ENCODE results near the gene MIB1.

The MIB1 gene

GRCh38 chr18:21820811-21821143 is 80.2 kb downstream of the MIB1 start:
- DNase-seq, result no peak

DNA sequence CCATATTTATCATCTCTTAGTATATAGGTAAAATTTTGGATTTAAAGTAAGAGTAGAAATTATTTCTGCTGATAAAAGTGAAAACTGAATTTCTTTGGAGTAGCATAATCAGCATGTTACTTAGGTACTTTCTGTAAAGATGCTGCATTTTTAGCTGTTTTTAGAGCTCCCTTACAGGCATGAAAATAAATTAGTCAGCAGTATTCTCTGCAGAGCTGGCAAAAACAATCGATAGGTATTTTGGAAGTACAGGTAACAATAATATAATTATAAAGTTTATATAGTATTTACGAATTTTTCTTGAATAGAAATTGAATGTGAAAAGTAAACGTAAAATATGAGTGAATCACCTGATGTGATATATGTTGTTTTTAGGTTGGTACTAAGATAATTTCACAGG is 83.3 kb downstream of the MIB1 start:
- no peak for DNase-seq

- no peak for DNase-seq
Measured at GRCh38 chr18:21826196-21826595, 85.6 kb downstream of the MIB1 start.

DNA sequence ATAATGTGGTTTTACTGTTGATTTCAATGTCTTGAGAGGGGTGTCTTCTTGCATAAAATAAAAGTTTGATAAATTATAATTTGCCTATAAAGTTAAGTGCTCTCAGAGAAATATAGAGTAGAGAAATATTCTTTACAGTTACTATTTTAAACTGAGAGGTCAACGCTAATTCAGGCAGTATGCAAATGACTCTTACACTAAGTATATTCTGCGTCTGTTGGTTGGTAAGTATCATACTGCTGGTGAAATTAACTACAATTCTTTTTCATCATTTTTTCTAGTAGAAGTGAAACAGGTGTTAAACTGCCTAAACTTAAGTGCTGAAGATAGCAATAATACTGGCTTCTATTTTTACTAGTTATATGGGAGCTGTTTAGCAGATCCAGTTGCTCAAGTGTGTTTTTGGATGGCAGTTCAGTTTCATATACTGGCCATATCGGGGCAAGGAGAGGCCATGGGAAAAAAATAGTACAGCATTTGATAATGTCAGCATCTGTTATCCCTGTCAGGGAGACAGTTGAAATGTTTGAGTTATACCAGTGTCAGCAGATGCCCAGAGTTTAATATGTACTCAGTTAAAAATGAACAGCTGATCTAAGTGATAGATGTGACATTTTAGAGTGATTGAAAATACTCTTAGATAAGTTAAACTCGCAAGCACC is 86.2 kb downstream of the MIB1 start:
- DNase-seq, result no peak

- DNase-seq, result no peak
Measured at GRCh38 chr18:21830532-21830931, 89.9 kb downstream of the MIB1 start.

DNA sequence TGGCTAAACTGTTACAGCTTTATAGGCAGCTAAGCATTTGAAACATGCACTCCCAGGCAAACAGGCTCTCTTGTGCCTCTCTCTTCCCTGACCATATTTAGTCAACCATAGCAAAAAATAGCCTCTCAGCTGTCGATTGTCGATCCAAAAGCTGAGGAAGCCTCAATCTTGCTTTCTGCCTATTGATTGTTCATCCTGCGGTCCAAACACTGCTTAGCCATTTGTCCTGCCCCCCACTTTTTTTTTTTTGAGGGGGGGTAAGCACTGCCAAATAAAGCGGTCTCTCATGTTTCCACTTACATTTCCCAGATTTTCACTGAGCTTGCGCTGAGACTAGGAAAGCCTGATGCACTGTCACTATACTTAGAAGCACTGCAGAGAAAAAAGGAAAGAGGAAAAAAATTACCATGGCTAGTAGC is 90.8 kb downstream of the MIB1 start:
- DNase-seq, result no peak

DNA sequence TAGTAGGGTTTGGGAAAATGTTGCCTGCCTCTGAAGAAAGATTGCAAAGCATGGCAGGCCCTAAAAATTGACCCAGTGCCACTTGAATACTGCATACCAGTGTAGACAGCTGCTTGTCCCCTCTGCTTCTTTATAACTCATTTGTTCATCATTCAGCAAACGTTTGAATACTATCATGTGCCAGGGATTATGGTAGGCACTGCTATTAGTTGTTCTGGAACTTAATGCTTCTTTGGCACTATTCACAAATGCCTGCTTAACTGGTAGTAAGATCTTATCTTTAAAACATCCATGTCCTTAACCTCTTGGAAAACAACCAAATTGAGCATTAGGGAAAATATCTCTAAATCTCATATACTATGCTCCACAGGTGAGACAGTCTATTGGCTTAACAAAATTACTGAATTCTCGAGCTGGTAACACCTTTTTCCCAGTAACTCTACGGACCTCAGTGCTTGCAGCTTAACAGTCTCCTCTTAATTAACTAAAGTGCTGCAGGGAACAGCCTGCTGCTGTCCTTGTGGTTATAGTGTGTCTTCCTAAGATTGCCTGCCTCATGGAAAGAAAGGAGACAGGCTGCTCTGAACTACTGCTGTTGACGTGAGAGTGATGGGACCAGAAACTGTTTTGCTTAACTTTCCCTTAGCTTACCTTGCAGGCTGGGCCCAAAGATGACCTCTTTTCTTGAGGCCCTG is 93.2 kb downstream of the MIB1 start:
- no peak for DNase-seq

DNA sequence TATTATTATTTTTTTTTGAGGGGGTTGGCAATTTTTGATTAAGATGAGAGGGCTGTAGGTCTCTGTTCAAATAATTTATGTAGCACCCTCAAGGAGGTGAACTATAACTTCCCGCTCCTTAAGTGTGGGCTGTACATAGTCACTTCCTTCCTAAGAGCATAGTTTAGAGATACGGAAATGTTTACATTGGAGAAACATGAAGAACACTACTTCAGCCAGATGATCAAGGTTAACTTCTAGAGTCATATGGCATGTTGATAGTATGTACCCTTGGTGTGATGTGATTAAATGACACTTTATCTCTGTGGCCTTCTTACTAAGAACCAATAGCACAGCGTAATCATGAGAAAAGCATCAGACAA is 93.7 kb downstream of the MIB1 start:
- DNase-seq, result no peak

- DNase-seq, result no peak
Measured at GRCh38 chr18:21841570-21841969, 101.0 kb downstream of the MIB1 start.

DNA sequence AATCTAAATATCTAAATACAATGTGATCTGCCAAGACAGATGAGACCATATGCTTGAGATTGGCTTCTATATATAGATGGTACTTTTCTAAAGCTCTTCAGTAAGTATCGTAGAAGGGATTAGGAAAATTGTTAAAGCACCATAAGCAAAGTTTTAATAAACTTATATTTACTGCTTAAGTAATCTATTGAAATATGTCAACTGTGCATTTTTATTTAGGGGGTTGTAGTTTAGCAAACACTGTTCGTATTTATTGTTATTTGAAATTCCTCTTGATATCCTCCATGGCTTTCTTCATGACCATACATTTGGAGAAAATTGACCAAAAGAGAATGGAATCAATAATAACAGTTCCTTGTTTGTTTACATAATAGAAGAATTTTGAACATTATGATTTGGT is 102.7 kb downstream of the MIB1 start:
- no peak for DNase-seq

DNA sequence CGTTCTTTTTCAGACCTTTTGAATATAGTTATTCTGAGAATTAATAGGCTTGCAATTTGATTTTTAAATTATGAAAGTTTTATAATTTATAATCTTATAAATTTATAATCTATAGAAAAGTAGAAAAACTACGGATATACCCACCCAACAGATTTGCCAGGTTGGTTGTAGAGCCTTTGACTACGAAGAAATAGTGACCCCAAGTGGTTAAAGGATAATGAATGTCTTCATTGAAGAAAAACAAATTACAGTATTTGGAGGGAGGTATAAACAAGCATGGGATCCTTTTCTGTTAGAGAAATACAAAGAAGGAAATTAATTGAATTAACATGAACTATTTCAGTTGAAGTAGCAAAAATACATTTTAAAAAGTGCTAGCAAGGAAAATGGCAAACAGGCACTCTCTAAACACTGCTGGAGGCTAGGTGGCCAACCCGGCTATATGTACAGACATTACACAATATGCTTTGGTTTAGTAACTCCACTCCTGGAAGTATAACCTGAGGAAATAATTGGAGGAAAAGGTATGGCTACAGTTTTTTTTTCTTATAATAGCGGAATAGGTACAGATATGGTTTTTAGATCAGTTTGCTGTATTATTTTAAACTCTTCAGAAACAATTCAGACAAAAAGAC is 110.9 kb downstream of the MIB1 start:
- DNase-seq, result no peak

GRCh38 chr18:21853016-21853415 is 112.4 kb downstream of the MIB1 start:
- DNase-seq, result no peak

DNA sequence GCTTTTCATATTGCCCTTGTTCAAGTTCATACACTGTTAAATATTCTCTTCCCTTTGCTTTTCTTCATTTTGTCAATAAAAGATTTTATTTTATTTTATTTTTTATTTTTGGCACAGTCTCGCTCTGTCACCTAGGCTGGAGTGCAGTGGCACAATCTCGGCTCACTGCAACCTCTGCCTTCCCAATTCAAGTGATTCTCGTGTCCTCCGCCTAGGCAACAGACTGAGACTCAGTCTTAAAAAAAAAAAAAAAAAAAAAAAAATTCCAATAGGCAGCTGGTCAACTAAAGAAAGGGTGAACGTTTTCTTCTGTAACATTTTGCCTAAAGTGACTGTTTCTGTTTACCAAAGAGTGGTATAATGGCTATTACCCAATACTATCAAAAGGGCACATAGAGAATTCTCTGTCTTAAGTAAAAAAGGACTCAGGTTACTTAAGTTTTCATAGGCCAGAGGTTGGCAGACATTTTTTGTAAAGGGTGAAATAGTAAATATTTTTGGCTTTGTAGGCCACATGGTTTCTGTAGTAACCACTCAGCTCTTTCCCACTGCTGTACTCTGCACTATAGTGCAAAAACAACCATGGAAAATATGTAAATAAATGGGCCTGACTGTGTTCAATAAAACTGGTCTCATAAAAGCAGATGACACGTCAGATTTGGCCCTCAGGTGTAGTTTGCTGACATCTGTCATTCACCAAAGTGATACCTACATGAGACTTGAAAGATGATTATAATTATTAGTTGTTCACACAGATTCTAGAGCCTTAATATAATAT is 113.4 kb downstream of the MIB1 start:
- no peak for DNase-seq

DNA sequence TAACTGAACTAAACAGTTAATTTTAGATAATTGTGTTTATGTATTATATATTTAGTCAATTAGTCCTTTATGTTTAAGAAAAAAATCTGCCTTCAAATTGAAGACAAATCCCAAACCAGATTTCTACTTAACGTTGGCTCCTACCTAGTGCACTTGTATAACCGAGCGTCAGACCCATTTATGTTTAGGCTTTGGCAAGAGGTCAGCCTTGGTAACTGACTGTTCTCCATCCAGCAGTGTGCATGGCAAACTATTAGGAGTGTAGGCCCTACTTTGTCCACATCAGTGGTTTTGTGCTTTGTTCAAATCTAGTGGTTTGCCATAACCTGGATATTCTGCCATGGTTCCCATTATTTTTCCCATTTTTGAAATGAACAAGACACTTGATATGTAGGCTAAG is 114.8 kb downstream of the MIB1 start:
- DNase-seq, result no peak

GRCh38 chr18:21857871-21858270 is 117.3 kb downstream of the MIB1 start:
- no peak for DNase-seq

GRCh38 chr18:21858544-21858943 is 118.0 kb downstream of the MIB1 start:
- no peak for DNase-seq

DNA sequence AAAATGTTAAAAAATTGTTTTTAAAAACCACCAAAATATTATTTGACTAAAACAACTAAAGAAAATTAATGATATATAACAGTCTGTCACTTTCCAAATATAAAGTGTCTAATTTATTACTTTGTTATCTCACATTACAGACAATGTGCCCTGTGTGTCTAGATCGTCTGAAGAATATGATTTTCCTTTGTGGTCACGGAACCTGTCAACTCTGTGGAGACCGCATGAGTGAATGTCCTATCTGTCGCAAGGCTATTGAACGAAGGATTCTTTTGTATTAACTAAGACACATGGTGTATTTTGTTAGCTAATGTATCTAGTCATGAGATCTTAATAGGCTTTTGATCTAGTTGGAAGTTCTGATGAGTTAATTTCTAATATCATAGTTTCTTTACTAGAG is 123.8 kb downstream of the MIB1 start:
- DNase-seq, result no peak

GRCh38 chr18:21865043-21865442 is 124.5 kb downstream of the MIB1 start:
- DNase-seq, result no peak

- no peak for DNase-seq
Measured at GRCh38 chr18:21868770-21869169, 128.2 kb downstream of the MIB1 start.

- DNase-seq, result no peak
Measured at GRCh38 chr18:21889570-21889969, 149.0 kb downstream of the MIB1 start.

GRCh38 chr18:21894619-21895367 is 154.2 kb downstream of the MIB1 start:
- no peak for DNase-seq

DNA sequence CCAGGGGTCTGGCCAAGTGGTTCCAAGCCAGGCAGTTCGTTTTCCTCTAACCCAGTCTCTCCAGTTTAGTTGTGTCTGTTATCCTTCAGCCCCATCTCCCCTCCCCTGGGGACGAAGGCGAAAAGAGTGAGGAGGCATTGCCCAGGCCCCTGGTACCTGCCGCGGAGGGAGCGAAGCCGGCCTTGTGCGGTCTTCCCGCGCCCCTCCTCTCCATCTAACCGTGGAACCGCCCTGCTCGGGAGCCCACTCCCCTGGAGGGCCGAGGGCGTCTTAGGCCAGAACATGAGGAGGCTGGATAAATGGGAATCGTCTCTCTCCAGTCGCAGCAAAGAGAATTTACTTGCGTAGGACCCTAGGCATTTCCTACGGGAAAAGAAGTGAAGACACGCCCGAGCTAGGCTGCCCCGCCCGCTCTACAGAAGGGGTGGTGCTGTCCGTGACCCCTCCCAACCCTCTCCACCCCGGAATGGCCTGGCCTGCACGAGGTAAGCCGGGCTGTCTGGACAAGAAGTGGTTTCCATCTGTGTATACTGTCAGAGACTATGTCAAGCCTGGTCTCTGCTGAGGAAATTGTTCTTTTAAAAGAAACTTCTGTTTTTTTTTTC is 156.2 kb downstream of the MIB1 start:
- DNase-seq, result no peak

DNA sequence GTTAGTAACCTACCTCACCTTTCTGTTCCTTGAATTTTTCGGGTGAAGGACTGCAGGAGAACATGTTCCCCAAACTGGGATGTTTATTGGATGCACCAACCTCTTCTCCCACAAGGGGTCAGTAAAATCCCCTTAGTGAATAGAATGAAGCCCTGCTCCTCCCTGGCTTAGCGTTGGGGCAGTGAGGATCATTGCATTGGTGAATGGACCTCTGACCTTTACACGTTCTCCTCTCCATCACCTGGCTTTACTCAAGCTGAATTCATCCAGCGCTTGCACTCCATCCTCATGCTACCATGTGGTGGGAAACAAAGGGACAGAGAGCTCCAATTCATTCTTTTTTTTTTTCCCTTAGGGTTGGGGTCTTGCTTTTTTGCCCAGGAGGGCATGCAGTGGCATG is 157.2 kb downstream of the MIB1 start:
- peak; percentile 8 for DNase-seq
